HFF-Myc (cell line): Measurements from ENCODE around the gene FGF4.

Source experiments
- DNase-seq: peaks from one replicate; pipeline ENCODE4 v3.0.0-alpha.2; 2011; ENCODE audit warnings: low read depth; ENCODE audit errors: extremely low read depth
- H3K4me3 ChIP-seq: replicated peaks from 2 replicates; pipeline ENCODE4 v1.5.1; 2011; ENCODE audit warnings: low read depth, mild to moderate bottlenecking, control low read depth, low read length
- TF ChIP-seq, protein P1 (sequence below): IDR thresholded peaks from 2 replicates; pipeline ENCODE4 v1.5.1; 2012; ENCODE audit warnings: mild to moderate bottlenecking, low read depth, low read length, control low read depth; ENCODE audit errors: missing control alignments

The FGF4 gene

GRCh38 chr11:69818603-69819441 lies 43.7 kb upstream of the FGF4 start, which contains the start of gene FGF3:
Gene FGF3 (minus strand): TSS chr11:69819416. CDS start chr11:69818933, 483 bp downstream.
- no peak within 1 kb of the TSS for H3K4me3 ChIP-seq

GRCh38 chr11:69818231-69818602 lies 43.1 kb upstream of the FGF4 start:
- TF ChIP-seq, protein P1, sequence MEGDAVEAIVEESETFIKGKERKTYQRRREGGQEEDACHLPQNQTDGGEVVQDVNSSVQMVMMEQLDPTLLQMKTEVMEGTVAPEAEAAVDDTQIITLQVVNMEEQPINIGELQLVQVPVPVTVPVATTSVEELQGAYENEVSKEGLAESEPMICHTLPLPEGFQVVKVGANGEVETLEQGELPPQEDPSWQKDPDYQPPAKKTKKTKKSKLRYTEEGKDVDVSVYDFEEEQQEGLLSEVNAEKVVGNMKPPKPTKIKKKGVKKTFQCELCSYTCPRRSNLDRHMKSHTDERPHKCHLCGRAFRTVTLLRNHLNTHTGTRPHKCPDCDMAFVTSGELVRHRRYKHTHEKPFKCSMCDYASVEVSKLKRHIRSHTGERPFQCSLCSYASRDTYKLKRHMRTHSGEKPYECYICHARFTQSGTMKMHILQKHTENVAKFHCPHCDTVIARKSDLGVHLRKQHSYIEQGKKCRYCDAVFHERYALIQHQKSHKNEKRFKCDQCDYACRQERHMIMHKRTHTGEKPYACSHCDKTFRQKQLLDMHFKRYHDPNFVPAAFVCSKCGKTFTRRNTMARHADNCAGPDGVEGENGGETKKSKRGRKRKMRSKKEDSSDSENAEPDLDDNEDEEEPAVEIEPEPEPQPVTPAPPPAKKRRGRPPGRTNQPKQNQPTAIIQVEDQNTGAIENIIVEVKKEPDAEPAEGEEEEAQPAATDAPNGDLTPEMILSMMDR = no peak
- DNase-seq = no peak
- no peak overlapping the region for H3K4me3 ChIP-seq

More at GRCh38 chr11:69818603-69819441, 43.7 kb upstream of the FGF4 start, which contains the start of gene FGF3:
- DNase-seq = no peak
- TF ChIP-seq, protein P1 = no peak

- no peak overlapping the region for H3K4me3 ChIP-seq
- TF ChIP-seq, protein P1 = no peak
- DNase-seq = no peak
These were observed 42.4 kb upstream of the FGF4 start for GRCh38 chr11:69817265-69818230.

DNA sequence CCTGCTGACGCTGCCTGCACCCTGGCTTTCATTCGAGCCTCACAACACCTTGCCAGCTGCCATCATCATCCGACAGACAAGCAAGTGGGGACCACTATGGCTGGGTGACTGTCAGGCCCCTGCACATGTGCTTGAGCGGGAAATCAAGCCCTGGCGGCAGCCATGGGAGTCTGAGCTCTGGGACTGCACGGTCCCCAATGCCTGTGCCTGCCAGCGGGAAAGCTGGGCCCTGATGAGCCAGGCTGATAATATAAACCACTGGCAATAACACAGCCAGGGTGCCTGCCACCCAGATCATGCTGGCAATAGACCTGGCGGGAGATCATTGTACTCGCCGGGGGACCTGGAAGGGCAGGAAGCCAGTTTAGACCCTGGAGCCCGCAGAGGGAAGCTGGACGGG lies 41.5 kb upstream of the FGF4 start:
- no peak for DNase-seq
- TF ChIP-seq, protein P1 = no peak
- H3K4me3 ChIP-seq = no peak overlapping the region

DNA sequence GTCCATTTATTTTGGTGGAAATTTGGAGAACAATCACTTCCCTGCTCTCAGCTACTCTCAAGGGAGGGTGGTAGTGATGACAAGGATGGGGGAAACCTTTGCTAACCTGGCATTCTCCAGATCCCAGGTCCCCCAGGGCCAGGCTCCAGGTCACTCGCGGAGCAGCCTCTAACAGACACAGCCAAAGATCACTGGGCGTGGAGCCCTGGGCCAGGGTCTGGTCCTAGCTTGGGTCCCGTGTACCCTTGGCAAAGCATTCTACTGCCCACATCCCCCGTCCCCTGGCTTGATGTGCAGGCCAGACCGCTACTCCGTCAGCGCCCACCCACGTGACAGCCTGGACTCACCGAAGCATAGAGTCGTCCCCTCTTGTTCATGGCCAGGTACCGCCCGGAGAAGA lies 40.8 kb upstream of the FGF4 start:
- no peak overlapping the region for H3K4me3 ChIP-seq
- TF ChIP-seq, protein P1 = no peak
- no peak for DNase-seq

GRCh38 chr11:69814902-69815301 lies 39.8 kb upstream of the FGF4 start:
- no peak overlapping the region for H3K4me3 ChIP-seq
- TF ChIP-seq, protein P1 = no peak
- DNase-seq = no peak
